Ascending aorta (tissue), 2 donors: Measurements from ENCODE around the gene GRK5. TPM values are rescaled to one million over a fixed set of nuclear protein-coding genes. Genes with fewer than 3 reads are reported as not detected.
"Not testable (repeated sequence)": the region's sequence is repeated elsewhere in the genome, so short reads cannot be mapped to it uniquely, and the experiment has no call there.

Source experiments
- DNase-seq, 2 donors: peaks; one replicate each; pipeline ENCODE4 v3.0.0-alpha.2; 2019; ENCODE audit warnings: low spot score in 2 of 2
- H3K27ac ChIP-seq, 2 donors: fragments of 200-600 bp; sonication (generic); one replicate each; pipeline ENCODE4 v1.5.1; 2016 to 2017; ENCODE audit warnings: mild to moderate bottlenecking in 1 of 2
- H3K27me3 ChIP-seq: fragments of 200-600 bp; sonication (generic); one replicate; pipeline ENCODE4 v1.5.1; 2017
- H3K36me3 ChIP-seq, 2 donors: fragments of 200-600 bp; sonication (generic); one replicate each; pipeline ENCODE4 v1.5.1; 2016
- H3K4me1 ChIP-seq, 2 donors: fragments of 200-600 bp; sonication (generic); one replicate each; pipeline ENCODE4 v1.5.1; 2016 to 2017; ENCODE audit warnings: mild to moderate bottlenecking in 1 of 2
- H3K4me3 ChIP-seq, 2 donors: fragments of 200-600 bp; sonication (generic); one replicate each; pipeline ENCODE4 v1.5.1; 2016 to 2017; ENCODE audit warnings: mild to moderate bottlenecking in 1 of 2
- H3K9me3 ChIP-seq, 2 donors: fragments of 200-600 bp; sonication (generic); one replicate each; pipeline ENCODE4 v1.5.1; 2016
- CTCF ChIP-seq, 3 experiments: fragments of 200-600 bp in 2 of 3; fragments of 450-650 bp in 1 of 3; sonication (generic) in 2 of 3; IDR thresholded peaks; one replicate each; pipeline ENCODE4 v1.5.1; 2016 to 2019; ENCODE audit warnings: antibody characterized with exemption in 3 of 3, mild to moderate bottlenecking in 1 of 3, moderate library complexity in 1 of 3
- intact Hi-C: fragments of 100-400 bp; cut with DNase I; formaldehyde crosslinking; loops from one replicate; pipeline ENCODE4 v1.15.1; 2023
- total RNA-seq: library from RNA; depleted of rRNA; stranded (reverse); fragments of >200 nt; gene quantifications from one replicate; pipeline ENCODE4 v1.1.0, GENCODE V29; 2016

Gene GRK5
- total RNA-seq, 1 donor from 2014 or later = 75.5 TPM

GRCh38 chr10:119272736-119273135, 65.4 kb downstream of the GRK5 start:
- H3K4me1 ChIP-seq = peaks cover 24 to 35% of the 10 kb centered on the region in 2 donors
- no peak for DNase-seq

GRCh38 chr10:119273413-119273812, 66.0 kb downstream of the GRK5 start:
- TF ChIP-seq CTCF (IDR thresholded peaks at IDR 0.05) = no peak
- Histone ChIP-seq H3K27ac (peak overlapping the region; percentile 76 to 90), H3K36me3 (no peaks in the 10 kb centered on the region), H3K9me3 (no peaks in the 10 kb centered on the region), H3K4me3 (no peak overlapping the region), H3K4me1 (peaks cover 24 to 35% of the 10 kb centered on the region in 2 donors), H3K27me3 (no peaks in the 10 kb centered on the region)
- intact Hi-C loops = no loop called here
- no peak for DNase-seq

More at GRCh38 chr10:119272736-119273135, 65.4 kb downstream of the GRK5 start:
- H3K36me3 ChIP-seq = no peaks in the 10 kb centered on the region
- no peaks in the 10 kb centered on the region for H3K27me3 ChIP-seq
- intact Hi-C loops = no loop called here
- peak overlapping the region; percentile 76 to 90 for H3K27ac ChIP-seq
- no peaks in the 10 kb centered on the region for H3K9me3 ChIP-seq
- no peak for TF ChIP-seq CTCF (IDR thresholded peaks at IDR 0.05)
- no peak overlapping the region for H3K4me3 ChIP-seq

GRCh38 chr10:119274519-119275045, 67.2 kb downstream of the GRK5 start:
- Histone ChIP-seq H3K4me1 (peaks cover 24 to 30% of the 10 kb centered on the region in 2 donors), H3K27me3 (no peaks in the 10 kb centered on the region), H3K36me3 (no peaks in the 10 kb centered on the region), H3K27ac (peak overlapping the region; percentile 69 to 76), H3K4me3 (no peak overlapping the region), H3K9me3 (no peaks in the 10 kb centered on the region)
- DNase-seq = no peak
- intact Hi-C loops = loop anchor here (5.0 kb wide), 1 partner anchor 98 kb away; no protein-coding TSS in a partner anchor
- no peak for TF ChIP-seq CTCF (IDR thresholded peaks at IDR 0.05)

DNA sequence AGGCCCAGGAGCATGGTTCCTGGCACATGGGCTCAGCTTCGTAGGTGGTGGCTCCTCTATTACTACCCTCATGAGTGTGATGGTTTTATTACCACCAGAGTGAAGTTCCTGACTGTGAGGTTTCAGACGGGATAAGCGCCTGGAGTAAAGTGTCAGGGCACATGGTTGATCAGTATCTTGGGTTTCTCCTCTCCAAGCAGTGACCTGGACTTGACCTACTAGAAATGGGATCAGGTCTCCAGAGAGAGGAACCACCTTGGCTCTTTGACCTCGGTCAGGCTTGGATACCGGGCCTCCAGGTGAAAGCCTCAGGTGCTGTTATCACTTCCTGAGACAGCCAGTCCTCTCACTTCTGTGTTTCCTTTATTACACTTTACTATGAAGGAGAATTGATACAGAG, 67.7 kb downstream of the GRK5 start:
- intact Hi-C loops = loop anchor here (5.0 kb wide), 1 partner anchor 97 kb away; no protein-coding TSS in a partner anchor
- peaks cover 24 to 26% of the 10 kb centered on the region in 2 donors for H3K4me1 ChIP-seq
- no peaks in the 10 kb centered on the region for H3K36me3 ChIP-seq
- H3K9me3 ChIP-seq = no peaks in the 10 kb centered on the region
- peak overlapping the region; percentile 69 to 76 for H3K27ac ChIP-seq
- peak overlapping the region in 1 of 2 donors; percentile 36 for H3K4me3 ChIP-seq
- no peak for TF ChIP-seq CTCF (IDR thresholded peaks at IDR 0.05)
- no peaks in the 10 kb centered on the region for H3K27me3 ChIP-seq
- DNase-seq = no peak

DNA sequence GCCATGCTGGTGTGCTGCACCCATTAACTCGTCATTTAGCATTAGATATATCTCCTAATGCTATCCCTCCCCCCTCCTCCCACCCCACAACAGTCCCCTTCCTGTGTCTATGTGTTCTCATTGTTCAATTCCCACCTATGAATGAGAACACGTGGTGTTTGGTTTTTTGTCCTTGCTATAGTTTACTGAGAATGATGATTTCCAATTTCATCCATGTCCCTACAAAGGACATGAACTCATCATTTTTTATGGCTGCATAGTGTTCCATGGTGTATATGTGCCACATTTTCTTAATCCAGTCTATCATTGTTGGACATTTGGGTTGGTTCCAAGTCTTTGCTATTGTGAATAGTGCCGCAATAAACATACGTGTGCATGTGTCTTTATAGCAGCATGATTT, 68.8 kb downstream of the GRK5 start:
- not testable (repeated sequence) for H3K4me3 ChIP-seq, H3K27ac ChIP-seq, H3K9me3 ChIP-seq, DNase-seq, H3K36me3 ChIP-seq, H3K27me3 ChIP-seq
- peaks cover 19% of the 10 kb centered on the region in 2 donors for H3K4me1 ChIP-seq
- intact Hi-C loops = loop anchor here (5.0 kb wide), 1 partner anchor 96 kb away; no protein-coding TSS in a partner anchor

- intact Hi-C loops = loop anchor here (5.0 kb wide), 1 partner anchor 94 kb away; no protein-coding TSS in a partner anchor
- peak overlapping the region; percentile 23 to 49 for H3K27ac ChIP-seq
- H3K4me3 ChIP-seq = no peak overlapping the region
- no peaks in the 10 kb centered on the region for H3K9me3 ChIP-seq
- no peaks in the 10 kb centered on the region for H3K27me3 ChIP-seq
- H3K36me3 ChIP-seq = no peaks in the 10 kb centered on the region
- H3K4me1 ChIP-seq = peaks cover 17 to 32% of the 10 kb centered on the region in 2 donors
- no peak for DNase-seq
- TF ChIP-seq CTCF (IDR thresholded peaks at IDR 0.05) = no peak
These were observed 70.8 kb downstream of the GRK5 start for GRCh38 chr10:119278126-119278709.
